Measurements from ENCODE around the gene SIK3.

- TF ChIP-seq EZH2 (IDR thresholded peaks at IDR 0.05) (no peak), POLR2AphosphoS5 (IDR thresholded peaks at IDR 0.05; ENCODE audit: borderline replicate concordance, low read depth, low read length) (no peak), FOXP2 (optimal IDR thresholded peaks at IDR 0.05; ENCODE audit: control extremely low read depth, extremely low read length, insufficient read depth) (no peak)
Measured at GRCh38 chr11:116836632-116836991, 261.6 kb downstream of the SIK3 start.

All from SK-N-MC (cell line).